HepG2 (cell line): ENCODE results near the gene METTL27. TPM values are rescaled to one million over a fixed set of nuclear protein-coding genes. Genes with fewer than 3 reads are reported as not detected.
A peak's percentile ranks its signal among the peaks of the same experiment; 100 is the strongest.

Source experiments
- CREM ChIP-seq, 2 experiments: sonication (generic) in 1 of 2; formaldehyde crosslinking in 1 of 2; IDR thresholded peaks; 2 replicates each; pipeline versions ENCODE4 v1.4.0 to v1.6.1; 2016 to 2020; ENCODE audit warnings: antibody characterized with exemption in 1 of 2, mild to moderate bottlenecking in 1 of 2, missing genetic modification reagents in 1 of 2
- ETS1 ChIP-seq: sonication (generic); formaldehyde crosslinking; IDR thresholded peaks from 2 replicates; pipeline ENCODE4 v1.4.0; 2020; ENCODE audit warnings: missing genetic modification reagents
- FIP1L1 ChIP-seq: fragments of 200-400 bp; formaldehyde crosslinking; IDR thresholded peaks from 2 replicates; pipeline ENCODE4 v1.6.1; 2018; ENCODE audit warnings: low read depth, mild to moderate bottlenecking, low read length, moderate library complexity, borderline replicate concordance; ENCODE audit not compliant: insufficient read depth
- FOXM1 ChIP-seq: sonication (generic); formaldehyde crosslinking; IDR thresholded peaks from 2 replicates; pipeline ENCODE4 v1.5.0; 2020; ENCODE audit warnings: missing genetic modification reagents
- GTF2F1 ChIP-seq: fragments of 150-350 bp; IDR thresholded peaks from 2 replicates; pipeline ENCODE4 v1.6.1; 2014; ENCODE audit warnings: low read length
- HNF4A ChIP-seq: sonication (generic); formaldehyde crosslinking; IDR thresholded peaks from 2 replicates; pipeline ENCODE4 v1.4.0; 2020; ENCODE audit warnings: missing genetic modification reagents
- HOMEZ ChIP-seq: IDR thresholded peaks from 2 replicates; pipeline ENCODE4 v1.6.1; 2016; ENCODE audit warnings: low read depth
- KAT8 ChIP-seq: IDR thresholded peaks from 2 replicates; pipeline ENCODE4 v1.6.1; 2016; ENCODE audit warnings: missing genetic modification reagents, missing compliant biosample characterization
- MIER2 ChIP-seq: IDR thresholded peaks from 2 replicates; pipeline ENCODE4 v1.6.1; 2016; ENCODE audit warnings: missing biosample characterization, missing genetic modification reagents
- NFATC3 ChIP-seq: sonication (generic); formaldehyde crosslinking; IDR thresholded peaks from 2 replicates; pipeline ENCODE4 v1.5.1; 2020; ENCODE audit warnings: mild to moderate bottlenecking, missing genetic modification reagents
- PAX8 ChIP-seq: sonication (generic); formaldehyde crosslinking; IDR thresholded peaks from 2 replicates; pipeline ENCODE4 v1.8.0; 2022; ENCODE audit warnings: mild to moderate bottlenecking, missing genetic modification reagents, borderline replicate concordance
- PCBP1 ChIP-seq: fragments of 200-400 bp; formaldehyde crosslinking; IDR thresholded peaks from 2 replicates; pipeline ENCODE4 v1.6.1; 2017; ENCODE audit warnings: mild to moderate bottlenecking, low read depth, low read length, borderline replicate concordance
- PLRG1 ChIP-seq: fragments of 450-650 bp; conservative IDR thresholded peaks from 2 replicates; pipeline ENCODE4 v1.6.1; 2016
- RNF219 ChIP-seq: sonication (generic); formaldehyde crosslinking; IDR thresholded peaks from 2 replicates; pipeline ENCODE4 v1.5.0; 2020; ENCODE audit warnings: mild to moderate bottlenecking, missing genetic modification reagents
- TBX2 ChIP-seq: sonication (generic); formaldehyde crosslinking; IDR thresholded peaks from 2 replicates; pipeline ENCODE4 v1.5.0; 2020; ENCODE audit warnings: missing genetic modification reagents, mild to moderate bottlenecking, borderline replicate concordance
- TCF7 ChIP-seq: sonication (generic); IDR thresholded peaks from 2 replicates; pipeline ENCODE4 v1.6.1; 2016; ENCODE audit warnings: antibody characterized with exemption, low read depth
- ZFP91 ChIP-seq: sonication (generic); formaldehyde crosslinking; IDR thresholded peaks from 2 replicates; pipeline ENCODE4 v1.9.0; 2022; ENCODE audit warnings: missing genetic modification reagents, mild to moderate bottlenecking, borderline replicate concordance
- ZNF224 ChIP-seq: sonication (generic); formaldehyde crosslinking; IDR thresholded peaks from 2 replicates; pipeline ENCODE4 v1.5.0; 2020; ENCODE audit warnings: mild to moderate bottlenecking, missing genetic modification reagents
- ZNF451 ChIP-seq: sonication (generic); formaldehyde crosslinking; IDR thresholded peaks from 2 replicates; pipeline ENCODE4 v1.5.0; 2020; ENCODE audit warnings: mild to moderate bottlenecking, missing genetic modification reagents
- ZNF672 ChIP-seq: sonication (generic); formaldehyde crosslinking; IDR thresholded peaks from 2 replicates; pipeline ENCODE4 v1.8.1; 2022; ENCODE audit warnings: missing genetic modification reagents
- ZNF788 ChIP-seq: sonication (generic); formaldehyde crosslinking; IDR thresholded peaks from 2 replicates; pipeline ENCODE4 v1.5.0; 2020; ENCODE audit warnings: mild to moderate bottlenecking, missing genetic modification reagents, borderline replicate concordance
- ZSCAN20 ChIP-seq: sonication (generic); formaldehyde crosslinking; IDR thresholded peaks from 2 replicates; pipeline ENCODE4 v1.4.0; 2020; ENCODE audit warnings: missing genetic modification reagents, mild to moderate bottlenecking, borderline replicate concordance
- polyA plus RNA-seq, 8 experiments: library from polyadenylated mRNA; depleted of rRNA in 3 of 8; stranded (reverse) in 7 of 8; unstranded in 1 of 8; fragments of >200 nt; fragmentation: Illumina TruSeq in 4 of 8; extraction: Trizol in 4 of 8; gene quantifications; 2 replicates each; pipeline versions ENCODE4 v1.2.1 to v1.2.3, GENCODE V29; 2011 to 2016; ENCODE audit warnings: low read depth in 4 of 8, missing spikeins in 1 of 8, mixed read lengths in 1 of 8; ENCODE audit not compliant: insufficient read depth in 1 of 8
- total RNA-seq, 5 experiments: library from RNA; depleted of rRNA; stranded (reverse); fragments of >200 nt; fragmentation: Illumina TruSeq; extraction: Trizol; gene quantifications; 2 replicates each; pipeline ENCODE4 v1.2.3, GENCODE V29; 2016; ENCODE audit warnings: low read depth in 1 of 5
- TF ChIP-seq, protein P1 (sequence below): IDR thresholded peaks from 2 replicates; pipeline ENCODE4 v1.6.1; 2012; ENCODE audit warnings: inconsistent platforms

METTL27 gene
- total and polyA plus RNA-seq, 2 of the 13 experiments (the other 11 are each of a cell fraction or from before 2014, with no cell fraction given): 2.0 to 3.0 TPM

DNA sequence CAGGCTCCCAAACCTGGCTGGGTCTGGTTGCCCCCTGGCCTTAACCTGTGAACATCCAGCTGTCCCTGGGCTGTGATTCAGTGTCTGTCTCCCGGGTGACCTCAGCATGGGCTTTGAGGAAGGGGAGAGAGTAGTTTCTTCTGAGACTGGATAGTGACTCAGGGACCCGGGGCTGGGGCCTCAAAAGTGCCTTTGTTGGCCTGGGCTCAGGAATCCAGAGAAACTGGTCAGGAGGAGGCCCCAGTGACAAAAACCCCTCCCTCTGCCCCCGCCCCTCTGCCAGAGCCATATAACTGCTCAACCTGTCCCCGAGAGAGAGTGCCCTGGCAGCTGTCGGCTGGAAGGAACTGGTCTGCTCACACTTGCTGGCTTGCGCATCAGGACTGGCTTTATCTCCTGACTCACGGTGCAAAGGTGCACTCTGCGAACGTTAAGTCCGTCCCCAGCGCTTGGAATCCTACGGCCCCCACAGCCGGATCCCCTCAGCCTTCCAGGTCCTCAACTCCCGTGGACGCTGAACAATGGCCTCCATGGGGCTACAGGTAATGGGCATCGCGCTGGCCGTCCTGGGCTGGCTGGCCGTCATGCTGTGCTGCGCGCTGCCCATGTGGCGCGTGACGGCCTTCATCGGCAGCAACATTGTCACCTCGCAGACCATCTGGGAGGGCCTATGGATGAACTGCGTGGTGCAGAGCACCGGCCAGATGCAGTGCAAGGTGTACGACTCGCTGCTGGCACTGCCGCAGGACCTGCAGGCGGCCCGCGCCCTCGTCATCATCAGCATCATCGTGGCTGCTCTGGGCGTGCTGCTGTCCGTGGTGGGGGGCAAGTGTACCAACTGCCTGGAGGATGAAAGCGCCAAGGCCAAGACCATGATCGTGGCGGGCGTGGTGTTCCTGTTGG lies 11.4 kb downstream of the METTL27 start, which contains the start of gene CLDN4 (continued):
- no peak for TF ChIP-seq ETS1
- TF ChIP-seq ZFP91: 0 out of 2 replicates have a peak, but pooled peaks have one; percentile 76
- TF ChIP-seq TBX2 (CRISPR knock-in tag): peak; percentile 58; the same call in 1 of the 2 replicates
- TF ChIP-seq, protein P1, sequence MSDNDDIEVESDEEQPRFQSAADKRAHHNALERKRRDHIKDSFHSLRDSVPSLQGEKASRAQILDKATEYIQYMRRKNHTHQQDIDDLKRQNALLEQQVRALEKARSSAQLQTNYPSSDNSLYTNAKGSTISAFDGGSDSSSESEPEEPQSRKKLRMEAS: peak; percentile 75; the same call in 1 of the 2 replicates
- no peak for TF ChIP-seq ZSCAN20
- no peak for TF ChIP-seq FOXM1 (CRISPR knock-in tag)
- TF ChIP-seq MIER2 (CRISPR knock-in tag): 0 out of 2 replicates have a peak, but pooled peaks have one; percentile 31
- no peak for TF ChIP-seq ZNF672 (CRISPR knock-in tag)
- TF ChIP-seq PCBP1: no peak
- 0 out of 2 replicates have a peak, but pooled peaks have one; percentile 33 for TF ChIP-seq ZNF788 (CRISPR knock-in tag)
- TF ChIP-seq FIP1L1: no peak
- 0 out of 2 replicates have a peak, but pooled peaks have one; percentile 17 for TF ChIP-seq CREM (IDR thresholded peaks at IDR 0.05)
- no peak for TF ChIP-seq CREM (CRISPR knock-in tag; IDR thresholded peaks at IDR 0.05)
- TF ChIP-seq HOMEZ: 0 out of 2 replicates have a peak, but pooled peaks have one; percentile 5
- TF ChIP-seq PLRG1: no peak
- no peak for TF ChIP-seq GTF2F1
- TF ChIP-seq RNF219: no peak
- no peak for TF ChIP-seq TCF7
- no peak for TF ChIP-seq PAX8
- TF ChIP-seq KAT8 (CRISPR knock-in tag): no peak
- no peak for TF ChIP-seq NFATC3
- peak; percentile 73 for TF ChIP-seq HNF4A (CRISPR knock-in tag)
- no peak for TF ChIP-seq ZNF224 (CRISPR knock-in tag)
- no peak for TF ChIP-seq ZNF451 (CRISPR knock-in tag)
